K562 (cell line): ENCODE measurements around the gene TARS3. TPM values are rescaled to one million over a fixed set of nuclear protein-coding genes. Genes with fewer than 3 reads are reported as not detected.
A peak's percentile ranks its signal among the peaks of the same experiment; 100 is the strongest.

Experiments
- ELF1 ChIP-seq: fragments of 200-800 bp; sonication (Bioruptor generic); IDR thresholded peaks from 2 replicates; pipeline ENCODE4 v1.6.1; 2016; ENCODE audit warnings: missing genetic modification characterization, missing compliant biosample characterization
- FOXJ3 ChIP-seq: sonication (generic); formaldehyde crosslinking; IDR thresholded peaks from 2 replicates; pipeline ENCODE4 v1.4.0; 2020; ENCODE audit warnings: mild to moderate bottlenecking, missing genetic modification reagents
- HCFC1 ChIP-seq: IDR thresholded peaks from 2 replicates; pipeline ENCODE4 v1.6.1; 2012; ENCODE audit warnings: low read depth, low read length, improper control_type of control experiment
- KDM5B ChIP-seq: fragments of 200-600 bp; sonication (generic); IDR thresholded peaks from 2 replicates; pipeline ENCODE4 v1.6.1; 2012; ENCODE audit warnings: low read depth, mild to moderate bottlenecking, moderate library complexity, low read length, control low read depth, inconsistent platforms; ENCODE audit not compliant: insufficient replicate concordance
- MAZ ChIP-seq, 2 experiments: fragments of 450-650 bp in 1 of 2; sonication (generic) in 1 of 2; formaldehyde crosslinking; IDR thresholded peaks in 1 of 2; conservative IDR thresholded peaks in 1 of 2; 2 replicates each; pipeline versions ENCODE4 v1.4.0 to v1.5.0; 2020; ENCODE audit warnings: mild to moderate bottlenecking in 1 of 2, missing genetic modification reagents in 1 of 2
- MEF2D ChIP-seq: conservative IDR thresholded peaks from 2 replicates; pipeline ENCODE4 v1.6.1; 2016; ENCODE audit warnings: low read depth, missing genetic modification characterization, missing compliant biosample characterization
- MYC ChIP-seq, 2 experiments: fragments of 250-450 bp in 1 of 2; sonication (Bioruptor Pico) in 1 of 2; IDR thresholded peaks; 2 replicates each; pipeline versions ENCODE4 v1.5.1 to v1.6.1; 2012 to 2021; ENCODE audit warnings: low read depth in 2 of 2, borderline replicate concordance in 1 of 2, improper control_type of control experiment in 1 of 2, low read length in 1 of 2, mild to moderate bottlenecking in 1 of 2, moderate library complexity in 1 of 2
- NFIC ChIP-seq: fragments of 450-650 bp; IDR thresholded peaks from 2 replicates; pipeline ENCODE4 v1.6.1; 2017; ENCODE audit warnings: mild to moderate bottlenecking, inconsistent platforms
- PHF8 ChIP-seq: fragments of 200-600 bp; sonication (generic); IDR thresholded peaks from 2 replicates; pipeline ENCODE4 v1.6.1; 2012; ENCODE audit warnings: mixed run types, mild to moderate bottlenecking, inconsistent platforms, low read length, moderate library complexity, borderline replicate concordance
- PRPF4 ChIP-seq: fragments of 200-400 bp; formaldehyde crosslinking; IDR thresholded peaks from one replicate; pipeline ENCODE4 v1.6.1; 2017; ENCODE audit warnings: low read length, low read depth, mild to moderate bottlenecking; ENCODE audit not compliant: insufficient read depth, poor library complexity, severe bottlenecking
- TFAM ChIP-seq: fragments of 250-450 bp; sonication (Bioruptor Pico); conservative IDR thresholded peaks from 2 replicates; pipeline ENCODE4 v1.5.0; 2021; ENCODE audit warnings: mild to moderate bottlenecking, moderate library complexity
- TRIM24 ChIP-seq, 2 experiments: fragments of 450-650 bp; IDR thresholded peaks; 2 replicates each; pipeline ENCODE4 v1.6.1; 2016
- ZNF263 ChIP-seq: sonication (generic); formaldehyde crosslinking; IDR thresholded peaks from 2 replicates; pipeline ENCODE4 v1.8.0; 2022; ENCODE audit warnings: mild to moderate bottlenecking, missing genetic modification reagents, borderline replicate concordance
- ZNF655 ChIP-seq: fragments of 250-450 bp; sonication (Bioruptor Pico); IDR thresholded peaks from 2 replicates; pipeline ENCODE4 v1.5.0; 2021
- polyA plus RNA-seq, 8 experiments: library from polyadenylated mRNA; depleted of rRNA in 4 of 8; stranded (reverse) in 5 of 8; unstranded in 3 of 8; fragments of >200 nt; fragmentation: Nextera tagmentation in 2 of 8; fragmentation: Illumina TruSeq in 1 of 8; extraction: Ambion mirVana in 2 of 8; extraction: Trizol in 1 of 8; gene quantifications; 2 replicates each; pipeline versions ENCODE4 v1.2.1 to v1.2.3, GENCODE V29; 2011 to 2014; ENCODE audit warnings: inconsistent platforms in 1 of 8, missing spikeins in 1 of 8
- total RNA-seq, 7 experiments: library from RNA; depleted of rRNA in 6 of 7; stranded (reverse); fragments of >200 nt in 6 of 7; fragmentation: Illumina TruSeq in 2 of 7; extraction: Trizol in 2 of 7; gene quantifications; 2 replicates each; pipeline versions ENCODE4 v1.2.1 to v1.2.3, GENCODE V29; 2011 to 2021; ENCODE audit warnings: low replicate concordance in 1 of 7
- TF ChIP-seq, protein P1 (sequence below): fragments of 250-450 bp; sonication (Bioruptor Pico); IDR thresholded peaks from 2 replicates; pipeline ENCODE4 v1.9.0; 2021; ENCODE audit warnings: mild to moderate bottlenecking, inconsistent platforms
- TF ChIP-seq, protein P2 (sequence below): fragments of 250-450 bp; sonication (Bioruptor Pico); IDR thresholded peaks from 2 replicates; pipeline ENCODE4 v1.4.0; 2020; ENCODE audit warnings: mild to moderate bottlenecking

TARS3 gene
- total and polyA plus RNA-seq, 9 of the 15 experiments (the other 6 are each of a cell fraction or from before 2014, with no cell fraction given), result 2.1 to 14.7 (median 9.8) TPM

- TF ChIP-seq ZNF263 (CRISPR knock-in tag) (peak; percentile 31; the same call in 1 of the 2 replicates), PRPF4 (no peak), NFIC (peak; percentile 43; the same call in 1 of the 2 replicates), TFAM (CRISPR knock-in tag) (no peak), MEF2D (tag) (no peak), HCFC1 (0 out of 2 replicates have a peak, but pooled peaks have one; percentile 6), TRIM24 (IDR thresholded peaks at IDR 0.05) (no peak), PHF8 (peak; percentile 99), MYC (IDR thresholded peaks at IDR 0.05; ENCODE audit: low read depth, low read length) (peak; percentile 60), MYC (CRISPR knock-in tag; IDR thresholded peaks at IDR 0.05; ENCODE audit: borderline replicate concordance, low read depth) (no peak), KDM5B (peak; percentile 99), ELF1 (tag) (no peak), ZNF655 (CRISPR knock-in tag) (no peak), MAZ (CRISPR knock-in tag; conservative IDR thresholded peaks at IDR 0.05 in 1 of 2, IDR thresholded peaks at IDR 0.05 in 1 of 2) (peak in 1 of 2 experiments; percentile 90; a peak in 2 of 4 replicates), FOXJ3 (CRISPR knock-in tag) (no peak)
- TF ChIP-seq, protein P1, sequence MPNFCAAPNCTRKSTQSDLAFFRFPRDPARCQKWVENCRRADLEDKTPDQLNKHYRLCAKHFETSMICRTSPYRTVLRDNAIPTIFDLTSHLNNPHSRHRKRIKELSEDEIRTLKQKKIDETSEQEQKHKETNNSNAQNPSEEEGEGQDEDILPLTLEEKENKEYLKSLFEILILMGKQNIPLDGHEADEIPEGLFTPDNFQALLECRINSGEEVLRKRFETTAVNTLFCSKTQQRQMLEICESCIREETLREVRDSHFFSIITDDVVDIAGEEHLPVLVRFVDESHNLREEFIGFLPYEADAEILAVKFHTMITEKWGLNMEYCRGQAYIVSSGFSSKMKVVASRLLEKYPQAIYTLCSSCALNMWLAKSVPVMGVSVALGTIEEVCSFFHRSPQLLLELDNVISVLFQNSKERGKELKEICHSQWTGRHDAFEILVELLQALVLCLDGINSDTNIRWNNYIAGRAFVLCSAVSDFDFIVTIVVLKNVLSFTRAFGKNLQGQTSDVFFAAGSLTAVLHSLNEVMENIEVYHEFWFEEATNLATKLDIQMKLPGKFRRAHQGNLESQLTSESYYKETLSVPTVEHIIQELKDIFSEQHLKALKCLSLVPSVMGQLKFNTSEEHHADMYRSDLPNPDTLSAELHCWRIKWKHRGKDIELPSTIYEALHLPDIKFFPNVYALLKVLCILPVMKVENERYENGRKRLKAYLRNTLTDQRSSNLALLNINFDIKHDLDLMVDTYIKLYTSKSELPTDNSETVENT, result peak; percentile 63; the same call in 1 of the 2 replicates
- TF ChIP-seq, protein P2, sequence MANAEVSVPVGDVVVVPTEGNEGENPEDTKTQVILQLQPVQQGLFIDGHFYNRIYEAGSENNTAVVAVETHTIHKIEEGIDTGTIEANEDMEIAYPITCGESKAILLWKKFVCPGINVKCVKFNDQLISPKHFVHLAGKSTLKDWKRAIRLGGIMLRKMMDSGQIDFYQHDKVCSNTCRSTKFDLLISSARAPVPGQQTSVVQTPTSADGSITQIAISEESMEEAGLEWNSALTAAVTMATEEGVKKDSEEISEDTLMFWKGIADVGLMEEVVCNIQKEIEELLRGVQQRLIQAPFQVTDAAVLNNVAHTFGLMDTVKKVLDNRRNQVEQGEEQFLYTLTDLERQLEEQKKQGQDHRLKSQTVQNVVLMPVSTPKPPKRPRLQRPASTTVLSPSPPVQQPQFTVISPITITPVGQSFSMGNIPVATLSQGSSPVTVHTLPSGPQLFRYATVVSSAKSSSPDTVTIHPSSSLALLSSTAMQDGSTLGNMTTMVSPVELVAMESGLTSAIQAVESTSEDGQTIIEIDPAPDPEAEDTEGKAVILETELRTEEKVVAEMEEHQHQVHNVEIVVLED (CRISPR knock-in tag), result 0 out of 2 replicates have a peak, but pooled peaks have one; percentile 24
These were observed at the start of gene TARS3 (continued) for GRCh38 chr15:101723874-101724674.
